Measurements from ENCODE around the gene KIF13A.

DNA sequence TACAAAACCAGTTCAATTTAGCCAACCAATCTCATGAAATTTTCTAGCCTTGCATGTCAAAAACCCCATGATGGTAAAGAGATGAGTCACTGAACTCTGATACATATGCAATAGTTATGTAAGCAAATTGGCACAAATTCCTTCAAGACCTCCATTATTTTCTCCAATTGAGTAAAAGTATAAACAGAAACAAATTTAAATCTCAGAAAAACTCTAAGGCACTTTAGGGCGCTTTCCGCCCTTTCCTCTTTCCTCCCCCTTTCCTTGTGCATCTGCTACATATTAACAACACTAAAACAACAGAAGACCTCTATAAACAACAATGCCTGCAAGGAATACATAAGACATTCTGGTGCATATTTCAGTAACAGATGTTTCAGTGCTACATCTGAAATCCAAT lies 48.5 kb downstream of the KIF13A start:
- TF ChIP-seq EZH2phosphoT487 (IDR thresholded peaks at IDR 0.05) (no peak), CTCF (IDR thresholded peaks at IDR 0.05) (no peak), EZH2 (IDR thresholded peaks at IDR 0.05) (no peak)
